HG03432 (cell line): ENCODE results near the gene RAB27A.
A peak's percentile ranks its signal among the peaks of the same experiment; 100 is the strongest.
"Not testable (repeated sequence)": the region's sequence is repeated elsewhere in the genome, so short reads cannot be mapped to it uniquely, and the experiment has no call there.

Experiments
- ATAC-seq: cut with Tn5 transposase; IDR thresholded peaks from one replicate; pipeline ENCODE4 v1.9.1; 2021; ENCODE audit warnings: mild to moderate bottlenecking, moderate library complexity; ENCODE audit not compliant: unreplicated experiment

The RAB27A gene

DNA sequence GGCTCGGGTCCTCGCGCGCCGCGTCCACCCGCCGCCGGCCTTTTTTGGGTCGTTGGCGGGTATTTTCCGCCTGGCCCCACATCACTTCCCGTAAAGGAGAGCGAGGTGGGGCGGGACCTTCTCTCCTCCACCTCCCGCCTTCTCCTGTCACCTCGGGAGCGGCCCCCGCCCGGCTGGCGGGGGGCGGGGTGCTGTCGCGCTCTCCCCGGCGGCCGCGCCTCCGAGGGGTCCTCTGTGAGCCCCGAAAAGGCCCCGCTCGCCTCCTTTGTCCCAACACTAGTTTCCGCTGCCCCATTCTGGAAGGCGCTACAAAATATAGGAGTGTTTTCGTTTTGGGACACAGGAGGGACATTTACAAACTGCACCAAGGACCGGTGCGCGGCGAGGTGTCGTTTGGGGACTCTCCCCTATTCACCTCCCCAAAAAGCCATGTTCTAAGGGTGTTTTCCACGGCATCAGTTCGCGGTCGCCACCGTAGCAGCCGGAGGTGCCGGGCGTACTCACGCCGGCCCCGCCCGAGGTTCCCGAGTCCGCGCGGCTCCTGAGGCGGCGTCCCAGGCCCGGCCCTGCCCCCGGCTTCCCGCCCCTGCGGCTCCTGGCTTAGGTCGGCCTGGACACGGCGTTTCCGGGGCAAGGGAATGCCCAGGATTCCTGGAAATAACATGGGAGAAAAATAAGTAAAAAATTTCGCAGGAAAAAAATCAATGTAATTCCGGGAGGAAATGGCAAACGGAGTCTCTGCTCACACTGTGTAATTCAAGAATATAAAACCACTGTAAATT is at the start of gene RAB27A:
TSS of gene RAB27A (minus strand) at position 68 of the 782 bp plus-strand sequence. CDS start 54,879 bp downstream, outside the sequence.
- ATAC-seq = peak; percentile 78

DNA sequence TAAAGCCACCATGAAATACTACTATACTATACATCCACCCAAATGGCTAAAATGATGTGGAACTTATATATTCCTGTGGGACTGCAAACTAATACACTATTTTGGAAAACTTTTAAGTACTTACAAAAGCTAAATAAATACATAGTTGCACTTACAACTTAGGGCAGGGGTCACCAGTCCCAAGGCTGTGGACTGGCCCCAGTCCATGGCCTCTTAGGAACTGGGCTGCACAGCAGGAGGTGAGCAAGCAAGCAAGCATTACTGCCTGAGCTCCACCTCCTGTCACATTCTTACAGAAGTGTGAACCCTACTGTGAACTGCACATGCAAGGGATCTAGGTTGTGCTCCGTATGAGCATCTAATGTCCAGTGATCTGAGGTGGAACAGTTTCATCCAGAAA is 47.5 kb upstream of the RAB27A start:
- ATAC-seq = no peak

DNA sequence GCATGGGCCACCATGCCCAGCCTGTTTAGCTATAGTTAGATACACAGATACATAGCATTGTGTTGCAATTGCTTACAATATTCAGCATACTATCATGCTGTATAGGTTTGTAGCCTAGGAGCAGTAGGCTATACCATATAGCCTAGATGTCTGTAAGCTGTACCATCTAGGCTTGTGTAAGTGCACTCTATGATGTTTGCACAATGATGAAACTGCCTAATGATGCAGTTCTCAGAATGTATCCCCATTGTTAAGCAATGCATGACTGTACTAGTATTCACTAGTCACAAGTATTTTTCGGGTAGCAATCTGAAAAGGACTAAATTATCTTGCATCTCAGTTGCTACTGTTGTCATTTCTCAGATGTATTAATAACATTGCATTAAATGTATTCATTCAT is 45.4 kb upstream of the RAB27A start:
- ATAC-seq = no peak

DNA sequence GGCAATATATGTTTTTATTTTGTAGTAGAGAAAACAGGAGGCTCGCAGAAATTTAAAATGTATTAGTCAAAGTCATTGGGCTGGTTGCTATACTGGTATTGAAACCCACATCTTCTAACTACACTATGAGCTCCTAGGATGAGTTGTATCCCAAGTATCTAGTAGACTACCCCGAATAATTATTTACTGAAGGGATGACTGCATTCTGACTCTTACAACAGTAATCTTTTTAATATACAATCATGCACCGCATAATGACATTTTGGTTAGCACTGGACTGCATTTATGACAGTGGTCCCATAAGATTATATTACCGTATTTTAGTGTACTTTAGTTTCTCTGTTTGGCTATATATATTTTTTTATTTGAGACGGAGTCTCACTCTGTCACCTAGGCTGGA is 44.8 kb upstream of the RAB27A start:
- ATAC-seq = no peak

DNA sequence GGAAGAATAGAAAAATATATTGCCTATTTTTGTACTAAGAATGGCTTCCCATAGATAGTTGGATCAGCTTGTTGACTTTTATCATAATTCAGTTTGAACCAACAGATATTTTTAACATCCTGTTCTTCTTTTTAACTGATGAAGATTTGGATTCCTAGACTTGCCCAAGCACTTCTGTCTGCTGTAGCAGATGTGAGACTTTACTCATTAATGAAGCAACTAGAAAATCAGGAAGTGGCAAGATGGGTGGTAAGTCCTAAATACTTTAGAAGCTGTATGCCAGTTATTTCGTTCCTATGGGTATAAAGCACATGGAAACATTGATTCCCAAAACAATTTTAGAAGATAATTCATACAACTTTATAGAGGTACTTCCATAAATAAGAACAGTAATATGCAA is 37.8 kb upstream of the RAB27A start:
- ATAC-seq = no peak

DNA sequence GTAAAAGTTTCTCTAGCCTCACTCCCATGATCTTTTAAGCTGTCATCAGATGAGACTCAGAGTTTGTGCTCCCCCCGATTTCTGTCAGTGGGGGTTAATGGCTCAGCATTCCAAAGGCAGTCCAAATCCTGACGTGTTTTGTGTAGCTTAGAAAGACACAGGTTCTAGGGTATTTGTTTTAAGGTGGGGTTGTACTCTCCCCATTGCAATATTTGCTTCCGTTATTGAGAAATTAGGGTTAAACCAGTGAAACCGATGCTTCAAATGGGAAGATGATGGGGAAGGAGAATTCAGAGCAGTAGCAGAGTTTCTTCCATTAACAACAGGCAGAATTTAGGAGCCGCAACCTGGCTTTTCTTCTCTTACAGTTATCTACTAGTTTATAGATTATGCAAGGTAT is 32.9 kb upstream of the RAB27A start:
- no peak for ATAC-seq

DNA sequence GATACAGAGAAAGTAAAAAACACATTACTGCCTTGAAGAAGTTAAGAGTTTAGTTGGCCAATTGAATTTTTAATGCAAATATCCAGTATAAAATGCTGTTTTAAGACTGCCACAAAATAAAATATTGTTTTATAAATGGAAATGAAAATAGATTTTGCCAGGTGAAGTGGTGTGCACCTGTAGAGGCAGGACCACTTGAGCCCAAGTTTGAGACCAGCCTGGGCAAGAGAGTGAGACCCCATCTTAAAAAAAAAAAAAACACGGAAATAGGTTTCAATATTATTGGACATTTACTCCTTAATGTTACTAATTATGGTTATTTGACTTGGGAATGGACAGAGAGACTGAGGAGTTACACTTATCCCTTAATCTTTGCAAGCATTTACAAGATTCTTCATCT is 31.4 kb upstream of the RAB27A start:
- ATAC-seq = no peak

DNA sequence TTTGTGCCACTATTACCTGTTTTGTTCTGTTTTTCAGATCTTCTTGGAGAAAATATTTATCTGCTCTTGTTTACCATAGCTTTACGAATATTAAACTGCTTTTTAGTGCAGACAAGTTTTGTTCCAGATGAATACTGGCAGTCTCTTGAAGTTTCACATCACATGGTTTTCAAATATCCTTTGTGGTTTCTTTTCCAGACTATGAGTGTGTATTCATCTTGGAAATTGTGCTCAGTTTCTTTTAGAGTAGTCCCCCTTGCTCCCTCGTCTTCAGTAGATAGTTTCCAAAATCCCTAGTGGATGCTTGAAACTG is 30.6 kb upstream of the RAB27A start:
- no peak for ATAC-seq

DNA sequence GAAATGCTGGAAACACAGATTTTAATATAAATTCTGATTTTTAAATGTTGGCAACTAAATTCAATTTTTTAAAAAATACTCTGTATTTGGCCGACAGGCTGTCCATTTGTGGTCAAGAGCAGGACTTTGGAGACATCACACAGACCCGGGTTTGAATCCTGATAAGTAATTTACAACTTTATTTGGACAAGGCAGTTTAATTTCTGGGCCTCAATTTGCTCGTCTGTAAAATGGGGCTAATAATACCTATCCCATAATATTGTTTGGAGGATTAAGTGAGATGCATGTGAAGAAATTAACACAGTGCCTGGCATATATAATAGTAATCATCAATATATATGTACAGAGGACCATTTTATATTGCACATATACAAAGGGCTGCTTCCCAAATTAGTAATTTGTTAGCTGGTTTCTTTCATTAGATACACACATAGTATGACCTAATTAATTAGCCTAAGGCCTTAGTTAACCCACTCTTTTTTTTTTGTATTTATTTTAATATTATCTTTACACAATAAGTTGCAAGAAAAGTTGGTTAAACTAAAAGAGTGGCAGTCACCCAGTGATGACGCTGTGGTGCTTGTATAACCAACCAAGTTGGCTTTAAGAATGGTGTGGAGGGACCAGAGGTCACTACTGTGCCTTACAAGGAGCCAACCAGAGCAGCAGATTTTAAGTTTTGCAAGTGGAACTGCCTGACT is 30.1 kb upstream of the RAB27A start:
- peak; percentile 46 for ATAC-seq

DNA sequence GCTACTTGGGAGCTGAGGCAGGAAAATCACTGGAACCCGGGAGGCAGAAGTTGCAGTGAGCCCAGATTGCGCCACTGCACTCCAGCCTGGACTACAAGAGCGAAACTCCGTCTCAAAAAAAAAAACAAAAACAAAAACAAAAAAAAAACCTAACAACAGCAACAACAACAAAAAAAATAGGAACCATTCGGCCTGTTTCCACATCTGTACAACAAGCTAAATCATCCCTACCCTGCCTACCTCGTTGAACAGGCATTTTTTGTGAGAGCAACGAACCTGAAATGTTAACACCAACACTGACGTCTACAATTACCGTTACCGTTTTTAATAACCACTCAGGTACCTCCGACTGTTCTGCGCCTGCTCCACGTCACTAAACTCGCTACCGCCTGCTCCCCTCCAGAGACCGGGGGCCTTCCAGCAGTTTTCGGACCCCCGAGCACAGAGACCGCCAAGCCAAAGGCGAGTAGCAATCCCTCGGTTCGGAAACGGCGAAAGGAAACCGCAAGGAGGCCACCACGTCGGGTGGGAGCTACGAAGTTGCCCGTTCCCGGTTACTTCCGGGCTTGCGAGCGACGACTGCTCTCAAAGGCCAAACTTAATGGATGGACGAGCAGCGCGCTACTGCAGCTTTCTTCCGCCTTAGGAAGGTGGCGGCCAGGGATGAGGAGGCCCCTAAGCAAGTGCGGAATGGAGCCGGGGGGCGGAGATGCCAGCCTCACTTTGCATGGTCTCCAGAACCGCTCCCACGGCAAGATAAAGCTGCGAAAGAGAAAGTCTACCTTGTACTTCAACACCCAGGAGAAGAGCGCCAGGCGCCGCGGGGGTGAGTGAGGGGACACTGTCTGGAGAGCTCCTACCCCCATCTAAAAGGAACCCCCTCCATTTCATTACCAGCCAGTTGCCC is 29.2 kb upstream of the RAB27A start, which contains the start of the genes PIGB and PIGBOS1:
TSS of gene PIGB (plus strand) at position 635 of the 907 bp plus-strand sequence. CDS start at position 664, 29 bp downstream.
TSS of gene PIGBOS1 (minus strand) at position 536 of the 907 bp plus-strand sequence. CDS start 1,331 bp downstream, outside the sequence.
- ATAC-seq = peak; percentile 92

DNA sequence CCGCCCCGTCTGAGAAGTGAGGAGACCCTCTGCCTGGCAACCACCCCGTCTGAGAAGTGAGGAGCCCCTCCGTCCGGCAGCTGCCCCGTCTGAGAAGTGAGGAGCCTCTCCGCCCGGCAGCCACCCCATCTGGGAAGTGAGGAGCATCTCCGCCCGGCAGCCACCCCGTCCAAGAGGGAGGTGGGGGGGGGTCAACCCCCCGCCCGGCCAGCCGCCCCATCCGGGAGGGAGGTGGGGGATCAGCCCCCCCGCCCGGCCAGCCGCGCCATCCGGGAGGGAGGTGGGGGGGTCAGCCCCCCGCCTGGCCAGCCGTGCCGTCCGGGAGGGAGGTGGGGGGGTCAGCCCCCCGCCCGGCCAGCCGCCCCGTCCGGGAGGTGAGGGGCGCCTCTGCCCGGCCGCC is 13.2 kb upstream of the RAB27A start:
- not testable (repeated sequence) for ATAC-seq

DNA sequence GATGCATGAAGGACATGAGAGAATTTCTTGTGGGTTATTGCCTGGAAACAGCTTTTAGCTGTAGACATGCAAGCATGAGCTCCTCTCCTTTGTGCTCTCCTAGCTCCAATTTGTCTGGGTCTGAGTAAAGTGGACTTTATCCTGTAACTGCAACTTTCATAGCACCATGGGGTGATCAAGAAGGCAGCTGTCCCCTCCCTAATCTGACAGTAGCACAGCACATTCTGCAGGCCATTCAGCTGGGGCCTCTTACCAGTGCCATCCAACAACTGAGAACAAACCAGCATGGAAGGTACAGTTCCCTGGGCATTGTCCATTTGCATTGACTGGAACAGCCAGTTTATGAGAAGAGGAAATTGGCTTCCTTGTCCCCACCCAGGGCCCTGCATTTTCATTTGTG is 7.7 kb upstream of the RAB27A start:
- no peak for ATAC-seq

DNA sequence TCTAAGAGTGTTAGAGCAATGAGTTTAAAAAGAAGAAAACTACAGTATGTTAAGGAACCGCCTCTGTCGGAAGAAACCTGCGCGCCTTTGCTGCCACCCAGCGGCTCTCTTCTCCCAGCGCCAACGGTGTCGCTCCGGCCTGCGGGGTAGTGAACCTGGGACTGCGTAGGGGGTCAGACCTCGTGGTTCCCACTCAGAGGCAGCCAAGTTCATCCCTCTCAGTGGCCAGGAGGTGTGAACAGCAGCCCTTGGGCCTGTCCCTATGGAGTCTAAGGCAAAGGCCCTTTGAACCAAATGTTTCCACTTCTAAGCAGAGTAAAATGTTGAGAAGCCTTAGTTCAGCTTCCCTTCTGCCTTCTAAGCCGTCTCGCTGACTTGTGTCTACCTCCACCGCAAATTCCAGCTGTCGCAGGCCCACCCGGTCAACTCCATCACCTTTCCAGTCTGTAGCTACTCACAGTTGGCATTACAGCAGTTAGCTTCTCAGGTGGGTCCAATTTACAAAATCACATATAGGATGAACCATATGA is 980 bp upstream of the RAB27A start:
- ATAC-seq = peak; percentile 77

DNA sequence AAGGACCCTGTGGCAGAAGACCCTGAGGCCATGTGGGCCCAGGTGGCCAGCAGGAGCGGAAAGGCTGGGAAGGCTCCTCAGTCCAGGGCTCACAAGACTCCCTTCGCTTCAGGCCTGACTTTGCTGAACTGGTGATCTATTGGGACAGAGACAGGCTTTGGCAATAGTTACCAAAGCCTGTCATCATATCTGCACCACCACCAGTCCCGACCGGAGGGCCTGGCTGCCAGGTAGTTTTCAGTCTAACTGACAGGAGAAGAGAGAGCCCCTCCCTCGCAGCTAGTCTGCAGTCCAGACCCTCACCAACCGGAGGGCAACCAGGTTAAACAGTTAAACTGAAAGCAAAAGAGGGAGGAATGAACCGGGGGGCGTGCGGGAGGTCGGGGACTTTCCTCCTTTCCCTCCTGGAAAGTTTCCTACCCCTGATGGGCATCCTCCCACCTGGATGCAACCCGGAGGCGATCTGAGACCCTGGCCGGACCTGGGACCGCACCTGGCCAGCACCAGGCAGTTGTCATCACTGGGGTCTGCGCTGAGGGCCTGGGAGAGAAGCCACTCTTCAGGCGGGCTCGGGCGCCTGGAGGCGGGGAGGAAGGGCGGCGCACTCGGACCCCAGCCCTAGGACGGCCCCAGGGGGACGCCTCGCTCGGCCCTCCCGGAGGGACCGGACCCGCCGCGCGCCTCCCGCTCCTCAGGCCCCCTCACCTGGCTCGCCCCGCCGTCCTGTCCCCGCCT is 435 bp downstream of the RAB27A start:
- peak; percentile 50 for ATAC-seq

DNA sequence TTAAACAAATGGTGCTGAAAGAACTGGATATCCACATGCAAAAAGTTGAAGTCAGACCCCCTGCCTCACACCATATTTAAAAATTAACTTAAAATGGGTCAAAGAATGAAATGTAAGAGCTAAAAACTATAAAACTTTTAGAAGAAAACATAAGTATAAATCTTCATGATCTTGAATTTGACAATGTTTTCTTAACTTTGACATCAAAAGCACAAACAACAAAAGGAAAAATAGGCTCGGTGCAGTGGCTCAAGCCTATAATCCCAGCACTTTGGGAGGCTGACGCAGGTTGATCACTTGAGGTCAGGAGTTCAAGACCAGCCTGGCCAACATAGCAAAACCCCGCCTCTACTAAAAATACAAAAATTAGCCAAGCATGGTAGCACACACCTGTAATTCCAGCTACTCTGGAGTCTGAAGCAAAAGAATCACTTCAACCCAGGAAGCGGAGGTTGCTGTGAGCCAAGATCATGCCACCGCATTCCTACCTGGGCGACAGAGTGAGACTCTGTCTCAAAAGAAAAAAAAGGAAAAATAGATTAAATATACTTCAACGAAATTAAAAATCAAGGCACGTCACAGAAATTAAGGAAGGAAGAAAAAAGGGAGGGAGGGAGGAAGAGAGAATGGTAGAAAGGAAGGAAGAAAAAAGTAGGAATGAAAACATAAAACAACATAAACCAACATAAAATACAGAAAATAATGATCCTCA is 1.5 kb downstream of the RAB27A start:
- no peak for ATAC-seq

DNA sequence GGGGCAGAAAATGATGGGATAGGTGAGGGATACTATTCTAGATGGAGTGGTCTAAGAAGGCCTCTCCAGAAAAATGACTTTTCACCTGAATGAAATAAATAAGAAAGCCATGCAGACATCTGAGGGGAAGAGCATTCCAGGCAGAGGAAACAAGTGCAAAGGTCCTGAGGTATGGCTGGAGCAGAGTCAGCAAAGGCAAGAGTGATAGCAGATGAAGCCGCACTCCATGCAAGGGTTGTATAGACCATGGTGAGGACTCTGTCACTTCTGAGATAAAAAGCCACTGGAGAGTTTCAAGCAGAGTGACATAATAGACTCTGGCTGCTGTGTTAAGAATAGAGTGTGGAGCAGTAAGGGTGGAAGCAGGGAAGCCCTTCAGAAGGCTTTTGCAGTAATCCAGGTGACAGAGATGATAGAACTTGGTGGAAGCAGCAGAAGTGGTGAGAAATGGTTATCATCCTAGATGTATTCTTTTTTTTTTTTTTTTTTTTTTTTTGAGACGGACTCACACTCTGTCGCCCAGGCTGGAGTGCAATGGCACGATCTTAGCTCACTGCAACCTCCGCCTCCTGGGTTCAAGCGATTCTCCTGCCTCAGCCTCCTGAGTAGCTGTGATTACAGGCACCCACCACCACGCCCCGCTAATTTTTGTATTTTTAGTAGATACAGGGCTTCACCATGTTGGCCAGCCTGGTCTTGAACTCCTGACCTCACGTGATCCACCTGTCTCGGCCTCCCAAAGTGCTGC is 3.0 kb downstream of the RAB27A start:
- ATAC-seq = not testable (repeated sequence)

DNA sequence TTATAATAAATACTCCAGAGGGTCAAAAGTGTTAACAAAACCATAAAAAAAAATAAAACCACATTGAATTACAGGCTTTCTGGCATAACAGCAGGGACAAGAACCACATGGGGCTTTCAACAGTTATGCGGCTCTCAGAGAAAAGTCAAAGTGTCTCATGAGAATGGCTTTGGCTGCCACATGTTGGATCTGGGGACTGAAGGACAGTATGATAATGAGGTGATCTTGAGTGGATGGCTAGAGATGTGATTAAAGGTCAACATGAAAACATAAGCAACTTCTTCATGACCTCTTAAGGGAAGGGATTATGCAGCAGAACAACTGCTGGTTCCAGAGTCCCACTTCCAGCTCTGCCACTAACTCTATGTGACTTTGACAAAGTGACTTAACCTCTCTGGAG is 5.2 kb downstream of the RAB27A start:
- ATAC-seq = no peak

DNA sequence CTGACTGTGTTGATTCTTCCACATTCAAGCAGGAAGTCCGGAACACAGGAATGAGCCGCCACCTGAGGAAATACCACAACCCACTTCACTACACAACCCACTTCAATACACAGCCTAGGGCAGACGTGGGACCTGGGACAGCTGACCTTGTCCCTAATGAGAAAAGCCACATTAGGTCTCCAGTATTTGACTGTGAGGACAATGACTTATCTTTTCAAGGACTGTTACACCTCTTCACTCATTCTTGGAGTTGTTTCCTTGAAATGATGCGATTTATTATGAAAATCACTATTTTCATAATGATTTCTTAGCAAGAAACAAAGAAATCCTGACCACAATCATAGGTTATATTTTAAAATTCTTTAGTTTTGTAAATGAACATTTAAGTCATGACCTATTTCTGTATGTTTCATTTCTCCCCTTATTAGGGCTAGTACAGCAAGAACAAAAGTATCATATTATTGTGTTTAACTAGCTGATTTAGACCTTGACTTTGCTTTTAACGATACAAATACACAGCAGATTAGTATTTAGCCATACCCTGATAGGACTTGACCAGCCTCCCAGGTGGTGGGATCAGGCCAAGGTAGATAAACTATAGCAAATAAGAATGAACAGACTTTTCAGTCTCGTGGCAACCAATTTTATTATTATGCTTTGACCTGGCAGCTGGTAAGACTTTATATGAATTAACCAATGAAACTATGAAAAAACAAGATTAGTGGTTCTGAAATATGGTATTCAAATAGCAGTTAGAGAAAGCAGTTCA is 6.0 kb downstream of the RAB27A start:
- no peak for ATAC-seq
